ENCODE results near the gene FCHSD2.

Gene FCHSD2

DNA sequence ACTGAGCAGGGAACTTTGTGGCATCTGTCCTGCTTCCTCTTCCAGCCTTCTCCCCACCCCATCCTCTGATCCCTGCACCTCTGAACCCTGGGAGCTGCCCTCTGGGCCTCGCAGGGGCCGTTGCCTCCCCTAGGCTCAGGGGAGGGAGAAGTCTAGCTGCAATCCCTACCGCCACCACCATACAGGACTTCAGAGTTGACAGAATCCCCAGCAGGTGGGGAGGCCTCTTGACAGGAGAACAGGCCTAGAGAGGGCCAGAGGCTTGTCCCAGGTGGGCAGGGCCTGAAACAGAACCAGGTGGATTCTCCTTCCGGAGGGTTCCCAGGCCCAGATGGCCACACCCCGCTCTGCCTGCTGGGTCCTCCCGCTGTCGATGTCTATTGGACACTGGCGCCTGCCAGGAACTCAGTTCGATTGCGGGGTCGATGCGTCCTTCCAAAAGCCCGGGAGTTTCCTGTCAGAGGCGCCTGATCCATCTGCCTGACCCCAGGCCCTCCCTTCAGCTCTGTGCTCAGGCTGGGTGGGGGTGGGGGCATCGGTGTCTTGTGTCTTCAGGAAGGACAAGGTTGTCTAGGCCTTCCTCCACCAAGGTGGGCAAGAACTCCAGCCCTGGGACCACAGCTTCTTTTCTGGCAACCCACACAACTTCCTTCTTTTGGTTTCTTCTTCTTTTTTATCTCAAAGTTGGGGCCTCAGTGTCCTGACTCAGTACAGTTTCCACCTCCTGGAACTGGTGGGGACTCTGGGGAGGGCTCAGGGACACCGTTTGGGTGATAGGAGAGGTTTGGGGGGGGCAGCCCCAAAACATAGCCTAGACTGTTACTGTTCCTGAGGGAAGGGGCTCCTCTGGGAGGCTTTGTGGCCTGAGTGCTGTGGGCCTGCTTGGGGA lies 354.7 kb downstream of the FCHSD2 start:
- no peaks in the 10 kb centered on the region for H3K27me3 ChIP-seq
- no peak for DNase-seq
- H3K4me1 ChIP-seq = no peaks in the 10 kb centered on the region
- no peaks in the 10 kb centered on the region for H3K36me3 ChIP-seq
- TF ChIP-seq, protein P1, sequence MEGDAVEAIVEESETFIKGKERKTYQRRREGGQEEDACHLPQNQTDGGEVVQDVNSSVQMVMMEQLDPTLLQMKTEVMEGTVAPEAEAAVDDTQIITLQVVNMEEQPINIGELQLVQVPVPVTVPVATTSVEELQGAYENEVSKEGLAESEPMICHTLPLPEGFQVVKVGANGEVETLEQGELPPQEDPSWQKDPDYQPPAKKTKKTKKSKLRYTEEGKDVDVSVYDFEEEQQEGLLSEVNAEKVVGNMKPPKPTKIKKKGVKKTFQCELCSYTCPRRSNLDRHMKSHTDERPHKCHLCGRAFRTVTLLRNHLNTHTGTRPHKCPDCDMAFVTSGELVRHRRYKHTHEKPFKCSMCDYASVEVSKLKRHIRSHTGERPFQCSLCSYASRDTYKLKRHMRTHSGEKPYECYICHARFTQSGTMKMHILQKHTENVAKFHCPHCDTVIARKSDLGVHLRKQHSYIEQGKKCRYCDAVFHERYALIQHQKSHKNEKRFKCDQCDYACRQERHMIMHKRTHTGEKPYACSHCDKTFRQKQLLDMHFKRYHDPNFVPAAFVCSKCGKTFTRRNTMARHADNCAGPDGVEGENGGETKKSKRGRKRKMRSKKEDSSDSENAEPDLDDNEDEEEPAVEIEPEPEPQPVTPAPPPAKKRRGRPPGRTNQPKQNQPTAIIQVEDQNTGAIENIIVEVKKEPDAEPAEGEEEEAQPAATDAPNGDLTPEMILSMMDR (IDR thresholded peaks at IDR 0.05; ENCODE audit: low read depth, low read length) = no peak; the same call in 1 of the 2 replicates
- H3K4me3 ChIP-seq (ENCODE audit: low read depth, low read length) = no peak overlapping the region
- H3K9me3 ChIP-seq = no peaks in the 10 kb centered on the region
